H1 (cell line): ENCODE data around the gene LUZP1. TPM values are rescaled to one million over a fixed set of nuclear protein-coding genes. Genes with fewer than 3 reads are reported as not detected.

Experiments
- CTCF ChIA-PET: fragments of 300-600 bp; sonication (Branson Sonifier 250); formaldehyde crosslinking; loops from one replicate; lab custom pipeline; 2021; ENCODE audit not compliant: partially characterized antibody; lab: Charles Lee
- POLR2A ChIA-PET: fragments of 300-600 bp; sonication (Branson Sonifier 250); formaldehyde crosslinking; loops from one replicate; lab custom pipeline; 2021; ENCODE audit warnings: inconsistent platforms; ENCODE audit not compliant: partially characterized antibody; lab: Charles Lee
- DNase-seq, 2 experiments: peaks; one replicate each; pipeline versions ENCODE4 v3.0.0 to v3.0.0-alpha.2; 2010 to 2022; ENCODE audit warnings: low spot score in 2 of 2, low read depth in 1 of 2, mixed read lengths in 1 of 2
- FAIRE-seq: peaks from 2 replicates; lab custom pipeline; 2011; peaks lifted over from hg19 to GRCh38; lab: Jason Lieb, UNC
- H2AFZ ChIP-seq: 2 replicates; pipeline ENCODE4 v1.8.1; 2012; ENCODE audit warnings: low read length, inconsistent platforms
- H2AK5ac ChIP-seq: 2 replicates; pipeline ENCODE4 v1.6.1; 2013; ENCODE audit warnings: low read depth, low read length
- H2BK120ac ChIP-seq: replicated peaks from 2 replicates; pipeline ENCODE3; 2013; ENCODE audit warnings: low read depth, low read length, inconsistent platforms
- H2BK12ac ChIP-seq: 2 replicates; pipeline ENCODE4 v1.6.1; 2013; ENCODE audit warnings: low read depth, low read length
- H2BK15ac ChIP-seq: 2 replicates; pipeline ENCODE4 v1.6.1; 2013; ENCODE audit warnings: low read length
- H2BK20ac ChIP-seq: 2 replicates; pipeline ENCODE4 v1.6.1; 2013; ENCODE audit warnings: low read length
- H2BK5ac ChIP-seq: 2 replicates; pipeline ENCODE4 v1.6.1; 2013; ENCODE audit warnings: low read depth, low read length
- H3K14ac ChIP-seq: 2 replicates; pipeline ENCODE4 v1.6.1; 2013; ENCODE audit warnings: inconsistent platforms; ENCODE audit not compliant: insufficient read length
- H3K18ac ChIP-seq: 2 replicates; pipeline ENCODE4 v1.6.1; 2013; ENCODE audit warnings: low read length; ENCODE audit errors: extremely low read depth
- H3K23ac ChIP-seq: 2 replicates; pipeline ENCODE4 v1.6.1; 2013; ENCODE audit warnings: inconsistent platforms; ENCODE audit not compliant: insufficient read length
- H3K23me2 ChIP-seq: 2 replicates; pipeline ENCODE4 v1.6.1; 2013; ENCODE audit warnings: low read depth, low read length
- H3K27ac ChIP-seq: 2 replicates; pipeline ENCODE4 v1.6.1; 2011; ENCODE audit warnings: low read depth, low read length, inconsistent platforms
- H3K27me3 ChIP-seq, 4 experiments: replicated peaks in 1 of 4; 1 replicate in 1 of 4; 2 replicates in 3 of 4; pipeline versions ENCODE4 v1.6.1 to v1.8.1; 2011 to 2013; ENCODE audit warnings: low read length in 3 of 4, mild to moderate bottlenecking in 3 of 4, inconsistent platforms in 2 of 4, mixed read lengths in 2 of 4, moderate library complexity in 1 of 4; ENCODE audit not compliant: control insufficient read depth in 3 of 4, insufficient read depth in 3 of 4; ENCODE audit errors: extremely low read depth in 1 of 4
- H3K36me3 ChIP-seq, 4 experiments: 2 replicates each; pipeline versions ENCODE4 v1.6.1 to v1.8.1; 2011 to 2013; ENCODE audit warnings: mild to moderate bottlenecking in 4 of 4, low read length in 3 of 4, moderate library complexity in 2 of 4, control low read depth in 1 of 4, inconsistent platforms in 1 of 4; ENCODE audit not compliant: insufficient read depth in 4 of 4, control insufficient read depth in 2 of 4
- H3K4ac ChIP-seq: replicated peaks from 2 replicates; pipeline ENCODE3; 2013; ENCODE audit warnings: low read length, low read depth, mixed read lengths, inconsistent platforms; ENCODE audit not compliant: insufficient read length
- H3K4me1 ChIP-seq, 4 experiments: replicated peaks in 1 of 4; 1 replicate in 1 of 4; 2 replicates in 3 of 4; pipeline versions ENCODE4 v1.6.1 to v1.8.1; 2011 to 2013; ENCODE audit warnings: low read length in 3 of 4, inconsistent platforms in 2 of 4, mixed read lengths in 1 of 4; ENCODE audit not compliant: insufficient read depth in 4 of 4, control insufficient read depth in 3 of 4
- H3K4me2 ChIP-seq, 2 experiments: 2 replicates each; pipeline versions ENCODE4 v1.6.1 to v1.8.1; 2011 to 2013; ENCODE audit warnings: low read depth in 2 of 2, low read length in 2 of 2, control low read depth in 1 of 2, inconsistent platforms in 1 of 2, mild to moderate bottlenecking in 1 of 2; ENCODE audit not compliant: insufficient read depth in 1 of 2
- H3K4me3 ChIP-seq, 4 experiments: fragments of 200-600, 300-600 bp in 1 of 4; sonication (generic), shearing (Covaris generic), sonication (Bioruptor Twin) in 1 of 4; 2 replicates each; pipeline versions ENCODE4 v1.5.1 to v1.8.1; 2011 to 2016; ENCODE audit warnings: low read length in 4 of 4, low read depth in 3 of 4, control low read depth in 2 of 4, inconsistent platforms in 2 of 4, mild to moderate bottlenecking in 2 of 4, mixed read lengths in 1 of 4, moderate library complexity in 1 of 4; ENCODE audit not compliant: insufficient read depth in 2 of 4; ENCODE audit errors: extremely low read depth in 1 of 4
- H3K56ac ChIP-seq: replicated peaks from 2 replicates; pipeline ENCODE3; 2013; ENCODE audit warnings: low read depth, mild to moderate bottlenecking, mixed read lengths, low read length, inconsistent platforms; ENCODE audit not compliant: insufficient read length
- H3K79me1 ChIP-seq: 2 replicates; pipeline ENCODE4 v1.6.1; 2013; ENCODE audit warnings: low read depth, low read length, control low read depth
- H3K79me2 ChIP-seq, 2 experiments: 2 replicates each; pipeline versions ENCODE4 v1.6.1 to v1.8.1; 2012 to 2013; ENCODE audit warnings: low read length in 2 of 2, mild to moderate bottlenecking in 2 of 2, inconsistent platforms in 1 of 2; ENCODE audit not compliant: insufficient read depth in 2 of 2, control insufficient read depth in 1 of 2
- H3K9ac ChIP-seq, 4 experiments: replicated peaks in 1 of 4; 1 replicate in 1 of 4; 2 replicates in 3 of 4; pipeline versions ENCODE4 v1.6.1 to v1.8.1; 2011 to 2013; ENCODE audit warnings: low read depth in 3 of 4, low read length in 3 of 4, control low read depth in 2 of 4, mild to moderate bottlenecking in 2 of 4, moderate library complexity in 2 of 4, inconsistent platforms in 1 of 4; ENCODE audit errors: extremely low read depth in 1 of 4
- H3K9me3 ChIP-seq, 2 experiments: 2 replicates each; pipeline versions ENCODE4 v1.6.1 to v1.8.1; 2012 to 2013; ENCODE audit warnings: mild to moderate bottlenecking in 2 of 2, moderate library complexity in 2 of 2, control low read depth in 1 of 2, inconsistent platforms in 1 of 2, low read depth in 1 of 2, low read length in 1 of 2, mixed read lengths in 1 of 2; ENCODE audit not compliant: insufficient read depth in 2 of 2
- H4K20me1 ChIP-seq, 2 experiments: replicated peaks in 1 of 2; 2 replicates each; pipeline versions ENCODE3 to v1.8.1; 2011 to 2013; ENCODE audit warnings: inconsistent platforms in 2 of 2, low read length in 2 of 2, mild to moderate bottlenecking in 1 of 2; ENCODE audit not compliant: insufficient read depth in 2 of 2, control insufficient read depth in 1 of 2
- H4K5ac ChIP-seq: 2 replicates; pipeline ENCODE4 v1.6.1; 2013; ENCODE audit warnings: low read length, low read depth, mixed read lengths, inconsistent platforms; ENCODE audit not compliant: insufficient read length
- H4K8ac ChIP-seq: 2 replicates; pipeline ENCODE4 v1.8.0; 2013; ENCODE audit warnings: mild to moderate bottlenecking, moderate library complexity, low read length, inconsistent platforms; ENCODE audit not compliant: insufficient read depth; ENCODE audit errors: extremely low read depth
- H4K91ac ChIP-seq: replicated peaks from 2 replicates; pipeline ENCODE3; 2013; ENCODE audit warnings: low read length, mixed read lengths, inconsistent platforms; ENCODE audit not compliant: insufficient read length
- GTF2F1 ChIP-seq: IDR thresholded peaks from 2 replicates; pipeline ENCODE4 v1.6.1; 2012; ENCODE audit warnings: low read depth, low read length, improper control_type of control experiment, borderline replicate concordance
- PHF8 ChIP-seq: fragments of 200-600 bp; sonication (generic); conservative IDR thresholded peaks from 2 replicates; pipeline ENCODE4 v1.7.1; 2012; ENCODE audit warnings: low read depth, mild to moderate bottlenecking, inconsistent platforms, low read length, moderate library complexity
- POLR2AphosphoS5 ChIP-seq: IDR thresholded peaks from 2 replicates; pipeline ENCODE4 v1.6.1; 2011; ENCODE audit warnings: low read depth, low read length
- YY1 ChIP-seq: IDR thresholded peaks from 2 replicates; pipeline ENCODE4 v1.6.1; 2011; ENCODE audit warnings: low read depth, mild to moderate bottlenecking, low read length
- WGBS, 2 experiments: shearing (Covaris generic) in 1 of 2; methylation state at CpG; one replicate each; pipeline versions ENCODE4 v1.1.6 to v1.1.7; 2013 to 2015; ENCODE audit warnings: low lambda C conversion rate in 2 of 2, mixed read lengths in 2 of 2, inconsistent platforms in 1 of 2, low coverage in 1 of 2, missing lambda C conversion rate in 1 of 2; ENCODE audit not compliant: insufficient replicate concordance in 2 of 2, insufficient coverage in 1 of 2, insufficient read length in 1 of 2; ENCODE audit errors: extremely low coverage in 1 of 2, missing lambda C conversion rate in 1 of 2; 5-methylcytosine and 5-hydroxymethylcytosine counted together
- polyA plus RNA-seq, 7 experiments: library from polyadenylated mRNA; depleted of rRNA in 3 of 7; stranded (reverse) in 5 of 7; unstranded in 2 of 7; fragments of >200 nt in 5 of 7; fragments of 200-250 nt in 2 of 7; gene quantifications; 1 replicate in 5 of 7; 2 replicates in 1 of 7; 4 replicates in 1 of 7; pipeline versions ENCODE4 v1.2.1 to v1.2.3, GENCODE V29; 2011 to 2013; ENCODE audit warnings: missing spikeins in 2 of 7, mixed read lengths in 2 of 7
- total RNA-seq: library from RNA; stranded (reverse); fragmentation: NEBNext Ultra II Directional; extraction: Animal tissue kit (Norgen Biotek cat#: 25700); gene quantifications from 2 replicates; pipeline ENCODE4 v1.2.1, GENCODE V29; 2021
- TF ChIP-seq, protein P1 (sequence below), 3 experiments: IDR thresholded peaks; 1 replicate in 2 of 3; 2 replicates in 1 of 3; pipeline versions ENCODE4 v1.5.1 to v1.6.1; 2011; ENCODE audit warnings: low read length in 3 of 3, mild to moderate bottlenecking in 3 of 3, inconsistent platforms in 2 of 3, low read depth in 1 of 3, moderate library complexity in 1 of 3; ENCODE audit not compliant: insufficient read depth in 1 of 3; ENCODE audit errors: control extremely low read depth in 1 of 3

LUZP1 gene
- total and polyA plus RNA-seq, 2 of the 8 experiments (the other 6 are each of a cell fraction or from before 2014, with no cell fraction given): 14.0 to 60.5 TPM

DNA sequence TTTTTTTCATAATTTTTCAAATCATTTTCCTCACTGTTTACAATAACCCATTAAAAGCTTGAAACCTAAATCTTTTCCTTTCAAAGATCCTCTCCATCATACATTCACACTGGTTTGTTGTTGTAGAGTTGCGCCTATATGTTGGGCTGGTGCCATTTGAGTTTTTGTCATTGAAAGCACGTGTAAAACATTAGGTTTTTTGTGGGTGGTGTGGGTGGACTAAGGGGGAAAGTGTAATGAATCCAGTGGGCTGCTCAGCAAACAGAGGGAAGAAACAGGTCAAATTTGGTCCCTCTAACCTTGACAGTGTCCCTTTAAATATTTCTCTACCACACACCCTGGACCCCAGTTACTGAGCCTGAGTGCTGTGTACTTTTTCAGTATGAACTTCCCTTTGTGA, 102.6 kb downstream of the LUZP1 start:
- Histone ChIP-seq H3K4me2 (no peak overlapping the region), H3K79me1 (peaks cover 4% of the 10 kb centered on the region), H3K27ac (no peak overlapping the region), H3K23me2 (no peaks in the 10 kb centered on the region), H3K14ac (no peak overlapping the region), H3K23ac (no peak overlapping the region), H3K4me1 (no peaks in the 10 kb centered on the region), H4K5ac (no peak overlapping the region), H4K91ac (no peak overlapping the region), H3K18ac (no peak overlapping the region), H2AFZ (no peak overlapping the region), H2AK5ac (no peak overlapping the region), H2BK12ac (no peak overlapping the region), H3K4me3 (no peak overlapping the region), H3K4ac (no peak overlapping the region), H2BK5ac (no peak overlapping the region), H2BK20ac (no peak overlapping the region), H4K20me1 (peaks cover 7 to 11% of the 10 kb centered on the region in 2 experiments), H3K9ac (no peak overlapping the region), H2BK15ac (no peak overlapping the region), H3K56ac (no peak overlapping the region), H3K9me3 (no peaks in the 10 kb centered on the region), H3K79me2 (peaks cover 0 to 24% of the 10 kb centered on the region in 2 experiments; a peak in 2 of 4 replicates), H3K27me3 (no peaks in the 10 kb centered on the region), H4K8ac (no peak overlapping the region), H3K36me3 (peaks cover 17 to 82% (median 62%) of the 10 kb centered on the region in 4 experiments), H2BK120ac (no peak overlapping the region)
- WGBS, 2 experiments: 88% methylated on average over 2 of the region's 2 CpGs; no CpG with 5 or more reads in 1 of the 2 experiments
- POLR2A ChIA-PET: interaction anchor here (1.0 kb wide), 1 partner anchor 21 kb away, joined by 4 read pairs; no protein-coding TSS in a partner anchor
- DNase-seq: no peak
- FAIRE-seq: no peak
- no peak for TF ChIP-seq YY1
- no peak for TF ChIP-seq GTF2F1
- TF ChIP-seq, protein P1, sequence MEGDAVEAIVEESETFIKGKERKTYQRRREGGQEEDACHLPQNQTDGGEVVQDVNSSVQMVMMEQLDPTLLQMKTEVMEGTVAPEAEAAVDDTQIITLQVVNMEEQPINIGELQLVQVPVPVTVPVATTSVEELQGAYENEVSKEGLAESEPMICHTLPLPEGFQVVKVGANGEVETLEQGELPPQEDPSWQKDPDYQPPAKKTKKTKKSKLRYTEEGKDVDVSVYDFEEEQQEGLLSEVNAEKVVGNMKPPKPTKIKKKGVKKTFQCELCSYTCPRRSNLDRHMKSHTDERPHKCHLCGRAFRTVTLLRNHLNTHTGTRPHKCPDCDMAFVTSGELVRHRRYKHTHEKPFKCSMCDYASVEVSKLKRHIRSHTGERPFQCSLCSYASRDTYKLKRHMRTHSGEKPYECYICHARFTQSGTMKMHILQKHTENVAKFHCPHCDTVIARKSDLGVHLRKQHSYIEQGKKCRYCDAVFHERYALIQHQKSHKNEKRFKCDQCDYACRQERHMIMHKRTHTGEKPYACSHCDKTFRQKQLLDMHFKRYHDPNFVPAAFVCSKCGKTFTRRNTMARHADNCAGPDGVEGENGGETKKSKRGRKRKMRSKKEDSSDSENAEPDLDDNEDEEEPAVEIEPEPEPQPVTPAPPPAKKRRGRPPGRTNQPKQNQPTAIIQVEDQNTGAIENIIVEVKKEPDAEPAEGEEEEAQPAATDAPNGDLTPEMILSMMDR (IDR thresholded peaks at IDR 0.05; ENCODE audit: control extremely low read depth in 1 of 3, insufficient read depth in 1 of 3, low read depth in 1 of 3, low read length in 3 of 3): no peak
- no peak for TF ChIP-seq POLR2AphosphoS5
- no peak for TF ChIP-seq PHF8
- CTCF ChIA-PET: interaction anchor here (0.8 to 3.0 kb wide), 6 partner anchors 12 to 145 kb away, joined by 3 to 8 read pairs (median 3); no protein-coding TSS in a partner anchor
